Measurements from ENCODE around the gene CENPV.
"Not testable (repeated sequence)": the region's sequence is repeated elsewhere in the genome, so short reads cannot be mapped to it uniquely, and the experiment has no call there.

CENPV gene

DNA sequence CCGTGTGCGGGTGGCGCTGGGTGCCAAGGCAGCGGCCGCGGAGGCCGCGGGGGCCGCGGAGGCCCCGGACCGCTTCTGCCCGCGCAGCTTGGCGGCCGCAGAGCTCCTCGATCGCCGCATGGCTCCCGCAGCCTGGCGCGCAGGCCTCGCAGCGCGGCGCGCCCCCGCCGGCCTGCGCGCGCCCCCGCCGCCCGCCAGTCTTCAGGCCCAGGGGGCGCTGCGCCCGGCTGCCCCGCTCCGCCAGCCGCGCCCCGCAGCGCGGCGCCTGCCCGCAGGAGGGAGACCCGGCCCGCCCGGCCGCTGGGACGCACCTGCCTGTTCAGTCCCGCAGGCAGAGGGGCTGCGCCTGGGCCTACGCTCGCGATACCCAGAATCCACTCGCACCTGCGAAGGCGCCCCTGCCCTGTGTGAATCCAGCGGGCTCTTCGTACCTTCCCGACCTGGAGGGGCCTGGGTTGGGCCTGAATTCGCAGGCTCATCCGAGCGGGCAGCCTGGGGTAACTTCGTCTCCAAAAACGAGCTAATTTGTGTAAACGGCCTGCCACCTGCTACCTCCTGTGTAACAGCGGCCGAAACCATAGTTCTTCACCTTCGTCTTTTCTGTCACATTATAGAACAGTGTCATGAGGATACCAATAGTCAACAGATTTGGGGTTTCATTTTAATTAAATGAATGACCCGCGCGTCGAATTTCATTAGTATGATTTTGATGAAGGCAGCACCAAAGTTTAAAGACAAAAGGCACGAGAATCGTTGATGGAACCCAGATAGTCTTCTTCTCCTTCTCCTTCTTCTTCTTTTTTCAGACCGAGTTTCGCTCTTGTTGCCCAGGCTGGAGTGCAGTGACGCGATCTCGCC is at the start of gene CENPV:
Gene CENPV, minus strand, starts transcription at position 153 of the 858 bp plus-strand sequence. Its CDS starts 33 bp downstream, at position 120.
- no peak for DNase-seq (ENCODE audit: low read depth in 2 of 2)

DNA sequence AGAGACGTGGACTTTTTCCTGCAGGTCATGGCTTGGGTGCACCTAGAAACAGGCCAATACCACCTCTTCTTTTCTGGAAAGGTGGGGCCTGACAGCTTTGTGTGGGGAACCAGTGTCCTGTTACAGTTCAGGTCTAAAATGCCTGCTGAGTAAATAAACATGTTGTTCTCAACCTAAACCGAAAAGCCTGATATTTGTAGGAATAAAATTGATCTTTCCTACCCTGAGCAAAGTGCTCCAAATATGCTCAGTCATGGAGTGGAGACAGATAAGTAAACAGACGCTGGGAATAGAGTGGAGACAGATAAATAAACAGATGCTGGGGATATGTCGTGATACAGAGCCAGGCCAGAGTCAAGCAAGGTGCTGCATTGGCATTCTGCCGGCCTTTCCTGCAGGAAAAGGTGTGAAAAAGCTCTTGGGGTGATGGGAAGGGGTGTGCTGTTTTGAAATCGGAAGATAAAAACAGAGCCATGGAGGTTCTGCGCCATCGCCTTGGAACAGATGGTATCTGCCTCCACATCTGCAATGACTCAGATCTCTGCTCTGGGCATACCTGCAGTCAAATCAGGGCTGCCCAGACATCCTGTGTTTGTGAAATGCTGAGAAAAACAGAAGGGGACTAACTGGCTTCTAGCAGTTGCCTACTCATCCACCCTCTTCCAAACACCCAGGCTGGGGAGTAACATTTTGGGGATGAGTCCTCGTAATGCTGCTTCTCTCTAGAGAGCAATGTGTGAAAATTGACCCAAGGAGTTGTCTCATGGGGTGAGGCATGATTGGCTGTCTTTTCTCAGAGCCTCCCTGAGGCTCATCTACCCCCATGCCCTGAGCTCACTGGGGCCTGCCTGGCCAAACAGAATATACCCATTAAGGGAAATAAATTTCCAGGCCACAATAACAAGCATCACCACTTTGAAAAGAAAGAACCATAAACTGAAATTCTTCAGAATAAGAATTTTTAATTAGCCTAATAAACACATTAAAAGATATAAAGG is 45.3 kb upstream of the CENPV start:
- no peak for DNase-seq (ENCODE audit: low read depth in 2 of 2)

DNA sequence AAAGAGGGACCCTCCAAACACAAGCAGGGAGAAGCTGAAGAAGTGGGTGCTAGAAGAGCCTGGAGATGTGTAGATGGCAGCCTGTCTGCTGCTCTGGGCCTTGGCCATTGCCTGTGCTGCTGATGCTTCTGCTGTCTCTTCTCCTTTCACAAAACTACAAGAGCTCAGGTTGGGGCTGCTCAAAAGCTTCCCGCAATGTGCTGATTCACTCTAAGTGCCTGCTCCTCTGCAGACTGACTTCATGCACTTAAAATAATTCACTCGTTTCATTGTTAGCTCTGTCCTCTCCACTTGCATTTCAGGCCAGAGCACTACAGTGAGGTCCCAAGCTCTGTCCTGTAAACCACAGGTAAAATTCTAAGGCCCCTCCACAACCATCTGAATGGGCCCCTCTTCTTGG is 43.4 kb upstream of the CENPV start:
- DNase-seq (ENCODE audit: low read depth in 2 of 2) = not testable (repeated sequence)

DNA sequence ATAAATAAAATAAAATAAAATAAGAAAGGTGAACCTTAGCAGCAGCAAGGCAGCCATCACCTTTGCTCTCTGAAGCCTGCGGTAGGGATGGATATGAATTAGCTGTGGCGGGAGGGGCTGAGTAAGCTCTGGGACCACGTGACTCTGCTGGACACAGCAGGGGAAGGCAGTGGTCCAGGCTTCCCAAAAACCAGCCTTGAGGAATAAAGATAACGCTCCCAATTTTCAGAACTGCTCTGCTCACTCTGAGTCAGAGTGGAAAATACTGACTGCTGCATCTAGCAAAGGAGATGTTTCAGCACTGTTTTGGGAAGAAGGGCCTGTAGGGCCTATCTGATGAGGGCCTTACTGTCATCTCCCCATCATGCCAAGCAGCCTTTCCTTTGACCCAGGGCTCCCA is 42.6 kb upstream of the CENPV start:
- not testable (repeated sequence) for DNase-seq (ENCODE audit: low read depth in 2 of 2)

DNA sequence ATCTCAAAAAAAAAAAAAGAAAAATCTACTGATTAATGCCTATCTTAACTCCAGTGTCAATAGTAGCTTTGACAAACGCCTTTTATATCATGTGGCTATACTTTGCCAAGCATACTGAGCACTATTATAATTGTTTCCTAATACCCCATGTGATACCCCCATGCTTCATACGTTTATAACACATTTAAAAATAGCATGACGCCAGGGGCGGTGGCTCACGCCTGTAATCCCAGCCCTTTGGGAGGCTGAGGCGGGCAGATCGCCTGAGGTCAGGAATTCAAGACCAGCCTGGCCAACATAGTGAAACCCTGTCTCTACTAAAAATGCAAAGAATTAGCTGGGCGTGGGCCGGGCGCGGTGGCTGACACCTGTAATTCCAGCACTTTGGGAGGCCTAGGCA is 39.2 kb upstream of the CENPV start:
- DNase-seq (ENCODE audit: low read depth in 2 of 2) = not testable (repeated sequence)

DNA sequence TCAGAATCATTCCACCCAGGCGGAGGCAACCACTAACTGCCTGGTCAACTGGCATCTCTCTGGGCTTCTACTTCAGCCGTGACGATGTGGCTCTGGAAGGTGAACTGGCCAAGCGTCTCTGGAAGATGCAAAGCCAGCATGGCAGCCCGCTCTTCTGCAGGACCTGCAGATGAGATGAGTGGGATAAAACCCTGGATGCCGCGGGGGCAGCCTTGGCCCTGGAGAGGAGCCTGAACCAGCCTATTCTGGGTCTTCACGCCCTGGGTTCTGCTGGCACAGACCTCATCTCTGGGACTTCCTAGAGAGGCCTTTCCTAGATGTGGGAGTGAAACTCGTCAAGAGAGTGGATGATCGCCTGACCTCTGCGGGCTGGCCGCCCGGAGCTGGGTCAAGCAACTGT is 38.2 kb upstream of the CENPV start:
- no peak for DNase-seq (ENCODE audit: low read depth in 2 of 2)

DNA sequence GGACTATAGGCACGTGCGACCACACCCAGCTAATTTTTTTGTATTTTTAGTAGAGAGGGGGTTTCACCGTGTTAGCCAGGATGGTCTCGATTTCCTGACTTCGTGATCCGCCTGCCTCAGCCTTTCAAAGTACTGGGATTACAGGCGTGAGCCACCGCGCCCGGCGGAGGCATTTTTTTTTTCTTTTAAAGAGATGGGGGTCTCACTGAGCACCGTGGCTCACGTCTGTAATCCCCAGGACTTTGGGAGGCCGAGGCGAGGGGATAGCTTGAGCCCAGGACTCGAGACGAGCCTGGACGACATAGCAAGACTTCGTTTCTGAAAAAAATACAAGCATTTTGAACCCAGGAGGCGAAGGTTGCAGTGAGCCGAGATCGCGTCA is 32.8 kb upstream of the CENPV start:
- not testable (repeated sequence) for DNase-seq (ENCODE audit: low read depth in 2 of 2)

DNA sequence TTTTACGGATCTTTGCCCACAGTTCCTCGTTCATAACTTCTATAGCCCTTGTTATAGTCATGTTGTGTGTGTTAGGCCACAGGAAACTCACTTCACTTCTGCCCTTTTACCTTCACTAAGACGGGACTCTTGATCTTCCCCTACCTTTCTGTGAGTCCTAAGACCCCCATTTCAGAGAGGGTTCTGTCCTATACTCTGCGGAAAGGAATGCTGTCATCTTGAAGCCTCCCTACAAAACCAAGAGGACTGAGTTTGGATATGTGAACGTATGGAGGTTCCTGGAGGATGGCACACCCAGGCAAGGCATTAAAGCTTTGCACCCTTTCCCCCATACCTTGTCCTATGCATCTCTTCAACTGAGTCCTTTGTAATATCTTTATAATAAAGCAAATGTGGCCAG is 31.3 kb upstream of the CENPV start:
- DNase-seq (ENCODE audit: low read depth in 2 of 2) = no peak

DNA sequence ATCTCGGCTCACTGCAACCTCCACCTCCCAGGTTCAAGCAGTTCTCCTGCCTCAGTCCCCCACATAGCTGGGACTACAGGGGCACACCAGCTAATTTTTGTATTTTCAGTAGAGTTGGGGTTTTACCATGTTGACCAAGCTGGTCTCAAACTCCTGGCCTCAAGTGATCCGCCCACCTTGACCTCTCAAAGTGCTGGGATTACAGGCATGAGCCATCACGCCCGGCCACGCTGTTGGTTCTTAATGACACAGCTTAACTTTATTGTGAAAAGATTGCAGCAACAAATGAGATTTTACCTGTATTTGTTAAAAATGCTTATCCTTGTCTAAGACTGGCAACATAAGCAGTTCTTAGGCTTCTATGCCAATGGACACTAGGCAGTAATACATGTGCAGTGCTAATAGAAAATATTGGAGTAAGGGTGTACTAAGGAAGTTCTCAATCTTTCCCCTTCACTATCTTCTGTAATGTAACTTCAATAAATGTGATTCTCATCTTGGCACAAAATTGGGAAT is 30.6 kb upstream of the CENPV start:
- DNase-seq (ENCODE audit: low read depth in 2 of 2) = no peak

DNA sequence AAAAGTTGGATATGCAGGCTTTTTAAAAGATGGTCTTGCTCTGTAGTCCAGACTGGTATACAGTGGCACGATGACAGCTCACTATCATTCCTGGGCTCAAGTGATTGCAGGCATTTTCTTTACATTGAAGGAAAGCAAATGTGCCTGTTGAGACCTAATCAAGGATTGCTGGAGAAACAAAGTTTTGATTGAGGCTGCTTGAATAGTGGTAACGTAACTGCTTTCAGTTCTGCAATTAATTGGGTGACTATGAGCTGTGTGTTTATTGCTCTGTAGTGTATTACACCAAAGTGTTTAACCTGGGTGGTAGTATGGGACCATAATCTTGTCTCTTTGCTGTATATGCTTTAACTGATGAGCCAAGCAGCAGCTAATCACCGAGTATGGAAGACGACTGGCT is 29.9 kb upstream of the CENPV start:
- DNase-seq (ENCODE audit: low read depth in 2 of 2) = no peak

DNA sequence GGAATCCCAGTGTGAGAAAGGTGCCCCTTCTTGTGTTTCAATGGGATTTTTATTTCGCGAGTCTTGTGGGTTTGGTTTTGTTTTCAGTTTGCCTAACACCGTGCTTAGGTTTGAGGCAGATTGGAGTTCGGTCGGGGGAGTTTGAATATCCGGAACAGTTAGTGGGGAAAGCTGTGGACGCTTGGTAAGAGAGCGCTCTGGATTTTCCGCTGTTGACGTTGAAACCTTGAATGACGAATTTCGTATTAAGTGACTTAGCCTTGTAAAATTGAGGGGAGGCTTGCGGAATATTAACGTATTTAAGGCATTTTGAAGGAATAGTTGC is 28.2 kb upstream of the CENPV start:
- DNase-seq (ENCODE audit: low read depth in 2 of 2) = no peak

DNA sequence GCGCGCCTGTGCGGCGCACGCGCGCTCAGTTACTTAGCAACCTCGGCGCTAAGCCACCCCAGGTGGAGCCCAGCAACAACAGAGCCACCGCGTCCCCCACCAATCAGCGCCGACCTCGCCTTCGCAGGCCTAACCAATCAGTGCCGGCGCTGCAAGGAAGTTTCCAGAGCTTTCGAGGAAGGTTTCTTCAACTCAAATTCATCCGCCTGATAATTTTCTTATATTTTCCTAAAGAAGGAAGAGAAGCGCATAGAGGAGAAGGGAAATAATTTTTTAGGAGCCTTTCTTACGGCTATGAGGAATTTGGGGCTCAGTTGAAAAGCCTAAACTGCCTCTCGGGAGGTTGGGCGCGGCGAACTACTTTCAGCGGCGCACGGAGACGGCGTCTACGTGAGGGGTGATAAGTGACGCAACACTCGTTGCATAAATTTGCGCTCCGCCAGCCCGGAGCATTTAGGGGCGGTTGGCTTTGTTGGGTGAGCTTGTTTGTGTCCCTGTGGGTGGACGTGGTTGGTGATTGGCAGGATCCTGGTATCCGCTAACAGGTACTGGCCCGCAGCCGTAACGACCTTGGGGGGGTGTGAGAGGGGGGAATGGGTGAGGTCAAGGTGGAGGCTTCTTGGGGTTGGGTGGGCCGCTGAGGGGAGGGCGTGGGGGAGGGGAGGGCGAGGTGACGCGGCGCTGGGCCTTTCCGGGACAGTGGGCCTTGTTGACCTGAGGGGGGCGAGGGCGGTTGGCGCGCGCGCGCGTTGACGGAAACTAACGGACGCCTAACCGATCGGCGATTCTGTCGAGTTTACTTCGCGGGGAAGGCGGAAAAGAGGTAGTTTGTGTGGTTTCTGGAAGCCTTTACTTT is 27.6 kb upstream of the CENPV start, which contains the start of gene UBB:
Gene UBB, plus strand, starts transcription at position 452 of the 856 bp plus-strand sequence. CDS start 817 bp downstream, outside the sequence.
- peak; percentile 96 to 97 for DNase-seq (ENCODE audit: low read depth in 2 of 2)

DNA sequence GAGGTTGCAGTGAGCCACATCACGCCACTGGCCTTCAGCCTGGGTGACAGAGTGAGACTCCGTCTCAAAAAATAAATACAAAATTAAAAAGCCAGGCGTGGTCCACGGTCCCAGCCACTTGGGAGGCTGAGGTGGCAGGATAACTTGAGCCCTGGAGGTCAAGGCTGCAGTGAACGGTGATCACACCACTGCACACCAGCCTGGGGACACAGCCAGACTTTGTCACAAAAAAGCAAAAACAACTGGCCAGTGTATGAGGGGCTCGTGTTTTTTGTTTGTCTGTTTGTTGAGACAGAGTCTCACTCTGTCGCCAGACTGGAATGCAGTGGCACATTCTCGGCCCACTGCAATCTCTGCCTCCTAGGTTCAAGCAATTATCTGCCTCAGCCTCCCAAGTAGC is 26.4 kb upstream of the CENPV start:
- no peak for DNase-seq (ENCODE audit: low read depth in 2 of 2)

DNA sequence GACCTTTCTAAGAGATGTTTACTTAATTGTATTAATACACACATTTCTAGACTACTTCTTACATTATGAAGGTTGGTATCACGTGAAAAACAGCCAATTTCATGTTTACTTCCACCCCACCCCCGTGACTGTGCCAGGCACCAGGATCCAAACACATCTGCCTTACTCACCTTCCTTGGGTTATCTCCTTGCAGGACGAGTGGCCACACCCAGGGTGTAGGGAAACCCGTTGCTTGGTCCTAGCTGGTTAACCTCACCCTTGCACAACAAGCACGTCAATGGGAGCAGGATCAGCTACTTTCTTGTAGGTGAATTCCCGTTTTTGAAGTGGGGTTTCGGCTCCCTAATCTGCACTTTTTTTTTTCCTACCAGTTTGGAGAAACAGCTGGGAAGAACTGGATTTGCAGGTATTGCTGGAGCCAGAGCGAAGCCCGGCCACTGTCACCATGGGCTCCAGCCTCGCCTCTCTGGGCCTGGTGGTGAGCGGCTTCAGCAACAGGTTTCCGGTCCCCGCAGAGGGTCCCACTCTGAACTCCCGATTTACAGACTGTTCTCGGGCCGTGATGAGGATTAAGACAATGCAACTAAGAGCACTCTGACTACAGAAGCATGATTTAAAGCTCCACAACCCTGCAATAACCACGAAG is 25.5 kb upstream of the CENPV start:
- DNase-seq (ENCODE audit: low read depth in 2 of 2) = no peak

DNA sequence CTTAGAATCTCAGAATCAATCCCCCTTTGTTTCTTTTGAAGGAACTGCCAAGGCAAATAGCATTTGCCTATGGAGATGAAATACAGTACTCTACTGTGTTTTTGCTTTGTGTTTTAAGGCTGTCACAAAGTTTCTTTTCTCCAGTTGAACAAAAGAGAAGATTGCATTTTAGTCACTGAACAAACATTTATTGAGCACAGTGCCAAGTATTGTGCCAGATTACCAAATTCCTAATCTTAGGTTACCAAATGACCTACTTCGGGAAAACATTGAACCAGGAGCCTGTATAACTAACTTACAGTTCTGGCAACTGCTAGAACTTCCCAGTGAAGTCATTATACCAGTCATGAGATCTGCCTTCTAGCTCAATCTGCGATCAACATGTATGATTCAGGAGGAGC is 24.7 kb upstream of the CENPV start:
- DNase-seq (ENCODE audit: low read depth in 2 of 2) = no peak

DNA sequence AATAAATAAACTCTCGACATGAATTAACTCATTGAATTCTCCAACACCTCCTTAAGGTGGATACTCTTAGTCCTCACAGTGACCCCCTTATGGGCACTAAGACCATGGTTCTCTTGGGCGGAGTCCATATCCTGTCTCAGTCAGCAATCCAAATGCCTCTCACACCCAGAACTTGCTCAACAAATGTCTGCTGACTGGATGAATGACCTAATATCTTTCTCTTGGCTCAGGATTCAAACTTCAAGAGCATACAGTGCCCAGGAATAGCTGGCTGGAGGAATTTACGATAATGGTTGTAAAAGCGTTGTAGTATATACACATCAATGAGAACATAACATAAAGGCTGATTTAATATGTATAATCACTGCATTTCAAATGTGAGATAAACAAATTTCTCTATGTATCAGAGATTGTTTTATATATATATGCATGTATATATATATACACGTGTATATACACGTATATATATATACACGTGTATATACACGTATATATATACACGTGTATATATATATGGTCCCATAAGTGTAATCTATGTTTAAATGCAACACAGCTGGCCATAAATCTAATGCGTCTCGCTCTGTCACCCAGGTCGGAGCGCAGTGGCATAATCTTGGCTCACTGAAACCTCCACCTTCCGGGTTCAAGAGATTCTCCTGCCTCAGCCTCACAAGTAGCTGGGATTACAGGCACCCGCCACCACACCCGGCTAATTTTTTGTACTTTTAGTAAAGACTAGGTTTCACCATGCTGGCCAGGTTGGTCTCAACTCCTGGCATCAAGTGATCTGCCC is 21.1 kb upstream of the CENPV start:
- DNase-seq (ENCODE audit: low read depth in 2 of 2) = no peak

DNA sequence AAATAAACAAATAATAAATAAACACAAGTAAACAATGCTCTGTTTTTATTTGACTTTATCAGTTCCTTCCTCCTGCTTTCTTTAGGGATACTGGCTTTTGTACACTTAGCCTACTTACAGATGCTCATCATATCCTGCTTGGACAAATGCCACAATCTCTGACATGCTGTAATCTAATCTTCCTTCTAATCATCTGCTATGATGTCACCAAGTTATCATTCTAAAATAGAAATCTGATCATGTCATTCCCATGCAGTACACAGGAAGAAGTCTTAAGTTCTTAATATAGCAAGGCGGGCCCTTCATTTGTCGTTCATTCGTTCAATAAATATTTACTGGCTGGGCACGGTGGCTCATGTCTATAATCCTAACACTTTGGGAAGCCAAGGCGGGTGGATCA is 18.5 kb upstream of the CENPV start:
- DNase-seq (ENCODE audit: low read depth in 2 of 2) = peak; percentile 58 to 65

DNA sequence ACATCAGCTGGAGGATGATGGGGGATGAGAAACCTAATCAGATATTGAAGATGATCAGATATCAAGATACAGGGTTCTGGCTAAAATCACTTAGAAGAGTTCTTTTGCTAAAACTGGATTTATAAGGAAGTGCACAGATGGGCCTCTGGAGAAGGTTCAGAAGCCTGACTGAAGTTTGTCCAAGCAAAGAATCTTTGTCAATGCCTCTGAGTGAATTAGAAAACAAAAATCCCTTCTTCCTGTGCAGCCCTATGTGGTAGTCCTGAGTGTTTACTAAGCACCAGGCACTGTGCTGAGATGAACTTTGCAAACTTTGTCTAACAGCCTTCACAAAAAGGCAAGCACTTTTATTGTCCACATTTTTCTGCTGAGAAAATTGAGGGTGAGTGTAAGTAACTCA is 11.4 kb upstream of the CENPV start:
- DNase-seq (ENCODE audit: low read depth in 2 of 2) = no peak

DNA sequence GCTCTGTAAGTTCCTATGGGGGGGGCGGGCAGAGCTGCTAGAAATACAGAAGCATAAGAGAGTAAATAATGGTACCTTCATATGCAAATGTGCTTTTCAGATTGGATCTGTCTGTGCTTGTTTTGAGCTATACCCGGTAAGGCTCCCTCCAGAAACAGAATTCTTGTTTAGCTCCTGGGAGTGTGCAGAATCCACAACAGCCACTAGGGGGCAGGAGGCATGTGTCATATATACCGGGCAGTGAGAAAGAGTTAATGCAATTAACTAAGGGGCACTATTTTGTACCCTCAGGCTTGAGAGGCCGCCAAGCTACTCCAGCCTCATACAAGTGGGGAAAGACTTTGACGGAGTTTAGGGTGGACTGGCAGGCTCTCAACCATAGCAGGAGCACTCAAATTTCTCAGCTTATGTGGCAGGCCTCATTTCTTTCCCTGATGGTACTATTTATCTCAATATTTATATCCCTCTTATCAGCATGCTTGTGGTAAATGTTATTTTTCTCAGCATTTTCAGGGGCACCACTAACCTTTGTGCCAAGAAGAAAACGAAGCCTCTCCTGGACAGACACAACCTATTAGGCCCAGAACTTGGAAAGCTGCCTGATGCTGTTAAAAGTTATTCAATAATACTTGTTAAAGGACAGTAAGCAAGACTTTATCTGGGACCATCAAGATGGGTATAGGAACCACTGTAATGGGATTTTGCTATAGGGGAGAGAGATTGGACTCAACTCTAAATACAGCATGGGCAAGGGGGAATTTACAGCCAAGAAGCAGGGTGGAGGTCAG is 10.7 kb upstream of the CENPV start:
- DNase-seq (ENCODE audit: low read depth in 2 of 2) = peak in 1 of 2 experiments; percentile 29
